Adrenal gland (tissue), 5 donors: ENCODE measurements around the gene COL23A1.

Experiments
- POLR2A ChIP-seq, 2 donors: fragments of 450-650 bp; IDR thresholded peaks; one replicate each; pipeline ENCODE4 v1.6.1; 2017; ENCODE audit warnings: antibody characterized with exemption in 2 of 2, mild to moderate bottlenecking in 2 of 2, moderate library complexity in 1 of 2
- TF ChIP-seq, protein P1 (sequence below), 6 experiments: fragments of 450-650 bp in 4 of 6; fragments of 200-600 bp in 2 of 6; sonication (generic) in 1 of 6; IDR thresholded peaks; 1 replicate in 5 of 6; 2 replicates in 1 of 6; pipeline versions ENCODE4 v1.5.1 to v1.8.0; 2016 to 2021; ENCODE audit warnings: antibody characterized with exemption in 6 of 6, mild to moderate bottlenecking in 2 of 6, moderate library complexity in 1 of 6
- donor health status: DM: no; HTN: no; CAD: no.

DNA sequence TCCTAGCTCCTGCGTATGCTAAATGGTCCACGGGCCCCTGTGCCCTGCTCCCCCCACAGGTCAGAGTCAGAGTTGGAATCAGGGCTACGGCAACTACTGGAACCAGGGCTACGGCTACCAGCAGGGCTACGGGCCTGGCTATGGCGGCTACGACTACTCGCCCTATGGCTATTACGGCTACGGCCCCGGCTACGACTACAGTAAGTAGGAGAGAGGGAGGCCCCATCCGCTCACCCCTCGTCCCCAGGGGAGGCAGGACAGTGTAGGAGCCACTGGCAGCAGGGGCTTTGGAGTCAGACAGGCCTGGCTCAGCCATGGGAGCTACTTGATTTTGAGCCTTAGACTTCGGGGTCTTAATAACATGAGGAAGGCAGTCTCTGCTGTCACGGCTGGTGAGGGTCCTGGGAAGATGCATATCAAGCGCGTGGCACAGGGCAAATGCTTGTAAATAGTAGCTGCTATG is 380.1 kb downstream of the COL23A1 start:
- TF ChIP-seq, protein P1, sequence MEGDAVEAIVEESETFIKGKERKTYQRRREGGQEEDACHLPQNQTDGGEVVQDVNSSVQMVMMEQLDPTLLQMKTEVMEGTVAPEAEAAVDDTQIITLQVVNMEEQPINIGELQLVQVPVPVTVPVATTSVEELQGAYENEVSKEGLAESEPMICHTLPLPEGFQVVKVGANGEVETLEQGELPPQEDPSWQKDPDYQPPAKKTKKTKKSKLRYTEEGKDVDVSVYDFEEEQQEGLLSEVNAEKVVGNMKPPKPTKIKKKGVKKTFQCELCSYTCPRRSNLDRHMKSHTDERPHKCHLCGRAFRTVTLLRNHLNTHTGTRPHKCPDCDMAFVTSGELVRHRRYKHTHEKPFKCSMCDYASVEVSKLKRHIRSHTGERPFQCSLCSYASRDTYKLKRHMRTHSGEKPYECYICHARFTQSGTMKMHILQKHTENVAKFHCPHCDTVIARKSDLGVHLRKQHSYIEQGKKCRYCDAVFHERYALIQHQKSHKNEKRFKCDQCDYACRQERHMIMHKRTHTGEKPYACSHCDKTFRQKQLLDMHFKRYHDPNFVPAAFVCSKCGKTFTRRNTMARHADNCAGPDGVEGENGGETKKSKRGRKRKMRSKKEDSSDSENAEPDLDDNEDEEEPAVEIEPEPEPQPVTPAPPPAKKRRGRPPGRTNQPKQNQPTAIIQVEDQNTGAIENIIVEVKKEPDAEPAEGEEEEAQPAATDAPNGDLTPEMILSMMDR (IDR thresholded peaks at IDR 0.05), result no peak
- no peak for TF ChIP-seq POLR2A (IDR thresholded peaks at IDR 0.05)
